ENCODE data around the gene ATP11C.

DNA sequence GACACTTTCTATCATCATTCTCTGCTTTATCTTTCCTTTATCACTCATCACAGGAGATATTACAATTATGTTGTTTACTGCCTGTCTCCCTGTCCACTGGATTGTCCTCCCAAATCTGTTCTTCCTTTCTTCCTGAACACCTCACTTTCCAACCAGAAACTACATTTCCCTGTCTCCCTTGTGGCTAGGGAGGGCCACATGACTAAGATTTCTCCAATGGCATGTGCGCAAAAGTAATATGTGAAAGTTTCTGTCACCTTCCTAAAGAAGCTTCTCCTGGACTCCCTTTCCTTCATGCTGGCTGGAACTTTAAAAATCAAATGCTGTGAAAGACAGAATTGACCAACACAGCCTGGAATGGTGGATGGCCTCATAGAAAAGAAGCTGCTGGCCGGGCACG lies 25.8 kb downstream of the ATP11C start:
- TF ChIP-seq NFE2L2 (IDR thresholded peaks at IDR 0.05; ENCODE audit: low read depth, low read length) (no peak), MXI1 (IDR thresholded peaks at IDR 0.05; ENCODE audit: borderline replicate concordance, low read depth, low read length) (no peak)
- TF ChIP-seq, protein P1, sequence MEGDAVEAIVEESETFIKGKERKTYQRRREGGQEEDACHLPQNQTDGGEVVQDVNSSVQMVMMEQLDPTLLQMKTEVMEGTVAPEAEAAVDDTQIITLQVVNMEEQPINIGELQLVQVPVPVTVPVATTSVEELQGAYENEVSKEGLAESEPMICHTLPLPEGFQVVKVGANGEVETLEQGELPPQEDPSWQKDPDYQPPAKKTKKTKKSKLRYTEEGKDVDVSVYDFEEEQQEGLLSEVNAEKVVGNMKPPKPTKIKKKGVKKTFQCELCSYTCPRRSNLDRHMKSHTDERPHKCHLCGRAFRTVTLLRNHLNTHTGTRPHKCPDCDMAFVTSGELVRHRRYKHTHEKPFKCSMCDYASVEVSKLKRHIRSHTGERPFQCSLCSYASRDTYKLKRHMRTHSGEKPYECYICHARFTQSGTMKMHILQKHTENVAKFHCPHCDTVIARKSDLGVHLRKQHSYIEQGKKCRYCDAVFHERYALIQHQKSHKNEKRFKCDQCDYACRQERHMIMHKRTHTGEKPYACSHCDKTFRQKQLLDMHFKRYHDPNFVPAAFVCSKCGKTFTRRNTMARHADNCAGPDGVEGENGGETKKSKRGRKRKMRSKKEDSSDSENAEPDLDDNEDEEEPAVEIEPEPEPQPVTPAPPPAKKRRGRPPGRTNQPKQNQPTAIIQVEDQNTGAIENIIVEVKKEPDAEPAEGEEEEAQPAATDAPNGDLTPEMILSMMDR (conservative IDR thresholded peaks at IDR 0.05; ENCODE audit: low read depth, low read length), result no peak
